Medulla oblongata (tissue), 1 donor: ENCODE data around the gene WDR20.
A peak's percentile ranks its signal among the peaks of the same experiment; 100 is the strongest.

Source experiments
- DNase-seq: peaks from one replicate; pipeline ENCODE4 v3.0.0-alpha.2; 2015; ENCODE audit errors: extremely low spot score

WDR20 gene

GRCh38 chr14:102219316-102219715 lies 79.6 kb downstream of the WDR20 start:
- DNase-seq = no peak

- no peak for DNase-seq
Measured at GRCh38 chr14:102220031-102220430, 80.3 kb downstream of the WDR20 start.

GRCh38 chr14:102221026-102221425 lies 81.3 kb downstream of the WDR20 start:
- DNase-seq = no peak

- no peak for DNase-seq
Measured at GRCh38 chr14:102222009-102222575, 82.4 kb downstream of the WDR20 start.

GRCh38 chr14:102222751-102223150 lies 83.1 kb downstream of the WDR20 start:
- DNase-seq = no peak

- DNase-seq = no peak
Measured at GRCh38 chr14:102223682-102224081, 84.0 kb downstream of the WDR20 start.

- DNase-seq = no peak
Measured at GRCh38 chr14:102225386-102225785, 85.7 kb downstream of the WDR20 start.

GRCh38 chr14:102225936-102226335 lies 86.2 kb downstream of the WDR20 start:
- DNase-seq = no peak

GRCh38 chr14:102226356-102227125 lies 86.8 kb downstream of the WDR20 start:
- no peak for DNase-seq

- DNase-seq = no peak
Measured at GRCh38 chr14:102227184-102227964, 87.7 kb downstream of the WDR20 start.

GRCh38 chr14:102229071-102229738 lies 89.5 kb downstream of the WDR20 start:
- no peak for DNase-seq

- no peak for DNase-seq
Measured at GRCh38 chr14:102229739-102230092, 90.0 kb downstream of the WDR20 start.

GRCh38 chr14:102230481-102231210 lies 90.9 kb downstream of the WDR20 start:
- no peak for DNase-seq

- DNase-seq = no peak
Measured at GRCh38 chr14:102231476-102232347, 92.0 kb downstream of the WDR20 start.

- DNase-seq = no peak
Measured at GRCh38 chr14:102232348-102232625, 92.6 kb downstream of the WDR20 start.

- no peak for DNase-seq
Measured at GRCh38 chr14:102233081-102233480, 93.4 kb downstream of the WDR20 start.

GRCh38 chr14:102234331-102235264 lies 94.9 kb downstream of the WDR20 start:
- no peak for DNase-seq

- DNase-seq = peak; percentile 86
Measured at GRCh38 chr14:102235275-102235897, 95.7 kb downstream of the WDR20 start.

- no peak for DNase-seq
Measured at GRCh38 chr14:102236026-102236425, 96.3 kb downstream of the WDR20 start.
